K562 (cell line): ENCODE data around the gene PRKAR1B. TPM values are rescaled to one million over a fixed set of nuclear protein-coding genes. Genes with fewer than 3 reads are reported as not detected.
A peak's percentile ranks its signal among the peaks of the same experiment; 100 is the strongest.

Source experiments
- ARHGAP35 ChIP-seq: fragments of 450-650 bp; IDR thresholded peaks from 2 replicates; pipeline ENCODE4 v1.6.1; 2018; ENCODE audit not compliant: partially characterized antibody
- CAMTA2 ChIP-seq: fragments of 250-450 bp; sonication (Bioruptor Pico); conservative IDR thresholded peaks from 2 replicates; pipeline ENCODE4 v1.5.1; 2022
- CBX2 ChIP-seq: fragments of 200-600 bp; sonication (generic); IDR thresholded peaks from one replicate; pipeline ENCODE4 v1.6.1; 2012; ENCODE audit warnings: mild to moderate bottlenecking, low read length, inconsistent platforms; ENCODE audit not compliant: insufficient read depth, poor library complexity, severe bottlenecking
- CC2D1A ChIP-seq: fragments of 450-650 bp; IDR thresholded peaks from 2 replicates; pipeline ENCODE4 v1.6.1; 2017; ENCODE audit warnings: mild to moderate bottlenecking
- FOXA3 ChIP-seq, 2 experiments: fragments of 450-650 bp in 1 of 2; sonication (generic) in 1 of 2; formaldehyde crosslinking; IDR thresholded peaks in 1 of 2; conservative IDR thresholded peaks in 1 of 2; 2 replicates each; pipeline versions ENCODE4 v1.4.0 to v1.8.0; 2020 to 2022; ENCODE audit warnings: mild to moderate bottlenecking in 2 of 2, missing genetic modification reagents in 1 of 2
- MCM2 ChIP-seq: fragments of 450-650 bp; IDR thresholded peaks from 2 replicates; pipeline ENCODE4 v1.6.1; 2017; ENCODE audit warnings: low read depth, mild to moderate bottlenecking
- POLR3A ChIP-seq: IDR thresholded peaks from 2 replicates; pipeline ENCODE4 v1.6.1; 2011; ENCODE audit warnings: borderline replicate concordance, mild to moderate bottlenecking, moderate library complexity; ENCODE audit not compliant: insufficient read length, insufficient read depth; ENCODE audit errors: extremely low read depth
- SETDB1 ChIP-seq: IDR thresholded peaks from one replicate; pipeline ENCODE4 v1.6.1; 2012; ENCODE audit warnings: low read length, control low read depth, inconsistent platforms
- SMC3 ChIP-seq: conservative IDR thresholded peaks from 2 replicates; pipeline ENCODE4 v1.6.1; 2011; ENCODE audit warnings: low read depth, low read length, improper control_type of control experiment; ENCODE audit not compliant: insufficient read depth
- ZFP30 ChIP-seq: fragments of 250-450 bp; sonication (Bioruptor Pico); IDR thresholded peaks from 2 replicates; pipeline ENCODE4 v1.8.0; 2022; ENCODE audit warnings: moderate library complexity, mild to moderate bottlenecking, inconsistent platforms, borderline replicate concordance
- ZNF282 ChIP-seq: sonication (generic); formaldehyde crosslinking; IDR thresholded peaks from 2 replicates; pipeline ENCODE4 v1.8.1; 2023; ENCODE audit warnings: missing genetic modification reagents
- ZNF436 ChIP-seq: fragments of 250-450, 450-650 bp; sonication (Bioruptor Pico); formaldehyde crosslinking; IDR thresholded peaks from 2 replicates; pipeline ENCODE4 v1.7.0; 2020; ENCODE audit warnings: mild to moderate bottlenecking
- ZNF76 ChIP-seq: fragments of 250-450 bp; sonication (Bioruptor Pico); IDR thresholded peaks from 2 replicates; pipeline ENCODE4 v1.4.0; 2020; ENCODE audit warnings: mild to moderate bottlenecking, moderate library complexity, borderline replicate concordance
- polyA plus RNA-seq, 8 experiments: library from polyadenylated mRNA; depleted of rRNA in 4 of 8; stranded (reverse) in 5 of 8; unstranded in 3 of 8; fragments of >200 nt; fragmentation: Nextera tagmentation in 2 of 8; fragmentation: Illumina TruSeq in 1 of 8; extraction: Ambion mirVana in 2 of 8; extraction: Trizol in 1 of 8; gene quantifications; 2 replicates each; pipeline versions ENCODE4 v1.2.1 to v1.2.3, GENCODE V29; 2011 to 2014; ENCODE audit warnings: inconsistent platforms in 1 of 8, missing spikeins in 1 of 8
- total RNA-seq, 7 experiments: library from RNA; depleted of rRNA in 6 of 7; stranded (reverse); fragments of >200 nt in 6 of 7; fragmentation: Illumina TruSeq in 2 of 7; extraction: Trizol in 2 of 7; gene quantifications; 2 replicates each; pipeline versions ENCODE4 v1.2.1 to v1.2.3, GENCODE V29; 2011 to 2021; ENCODE audit warnings: low replicate concordance in 1 of 7
- TF ChIP-seq, protein P1 (sequence below): fragments of 250-450 bp; sonication (Bioruptor Pico); IDR thresholded peaks from 2 replicates; pipeline ENCODE4 v1.8.0; 2021; ENCODE audit warnings: borderline replicate concordance, mild to moderate bottlenecking, moderate library complexity; ENCODE audit not compliant: poor library complexity, severe bottlenecking
- TF ChIP-seq, protein P2 (sequence below): fragments of 200-800 bp; sonication (Bioruptor generic); IDR thresholded peaks from 2 replicates; pipeline ENCODE4 v1.6.1; 2017; ENCODE audit warnings: missing genetic modification characterization, missing compliant biosample characterization
- TF ChIP-seq, protein P3 (sequence below), 3 experiments: fragments of 200-800 bp in 1 of 3; fragments of 250-450 bp in 1 of 3; fragments of 450-650 bp in 1 of 3; sonication (Bioruptor Pico) in 1 of 3; sonication (Bioruptor generic) in 1 of 3; formaldehyde crosslinking in 1 of 3; IDR thresholded peaks; 2 replicates each; pipeline versions ENCODE4 v1.6.1 to v1.8.0; 2016 to 2022; ENCODE audit warnings: mild to moderate bottlenecking in 2 of 3, missing genetic modification characterization in 2 of 3, missing compliant biosample characterization in 1 of 3, moderate library complexity in 1 of 3
- TF ChIP-seq, protein P4 (sequence below): sonication (generic); formaldehyde crosslinking; IDR thresholded peaks from 2 replicates; pipeline ENCODE4 v1.8.0; 2022; ENCODE audit warnings: mild to moderate bottlenecking, missing genetic modification reagents

The PRKAR1B gene
- total and polyA plus RNA-seq, 9 of the 15 experiments (the other 6 are each of a cell fraction or from before 2014, with no cell fraction given), result 0.99 to 30.5 (median 12.7) TPM

DNA sequence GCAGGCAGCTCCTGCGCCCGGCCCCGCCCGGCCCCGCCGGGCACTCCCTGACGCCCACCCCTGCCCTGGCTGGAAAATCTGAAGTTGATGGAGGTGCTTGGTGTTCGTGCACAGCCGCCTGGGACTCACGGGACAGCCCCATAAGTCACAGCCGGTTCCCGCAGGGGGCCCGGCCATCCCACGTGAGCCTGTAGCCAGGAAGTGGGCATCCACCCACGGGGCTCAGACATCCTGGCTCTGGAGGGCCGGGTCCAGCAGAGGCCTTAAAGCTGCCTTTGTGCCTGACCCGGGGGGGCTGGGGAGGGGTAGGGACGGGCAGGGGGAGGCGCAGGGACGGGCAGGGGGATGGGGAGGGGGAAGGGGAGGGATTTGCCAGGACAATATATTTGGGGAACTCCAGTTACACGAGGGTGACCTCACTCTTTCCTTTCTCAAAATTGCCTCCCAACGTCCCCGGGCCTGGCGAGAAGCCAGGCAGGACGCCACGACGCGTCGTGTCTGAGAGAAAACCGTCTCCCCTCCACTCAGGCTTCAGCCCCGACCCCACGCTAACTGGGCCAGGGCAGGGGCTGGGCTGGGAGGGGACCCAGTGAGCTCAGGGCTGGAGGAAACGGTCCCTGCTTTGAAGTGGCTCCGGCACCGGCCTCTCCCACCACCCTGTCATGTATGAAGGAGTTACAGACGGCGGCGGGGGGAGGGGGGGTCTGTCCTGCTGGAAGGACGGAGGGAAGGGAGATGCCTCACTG, 125.3 kb downstream of the PRKAR1B start (continued):
- TF ChIP-seq, protein P1, sequence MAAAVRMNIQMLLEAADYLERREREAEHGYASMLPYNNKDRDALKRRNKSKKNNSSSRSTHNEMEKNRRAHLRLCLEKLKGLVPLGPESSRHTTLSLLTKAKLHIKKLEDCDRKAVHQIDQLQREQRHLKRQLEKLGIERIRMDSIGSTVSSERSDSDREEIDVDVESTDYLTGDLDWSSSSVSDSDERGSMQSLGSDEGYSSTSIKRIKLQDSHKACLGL (CRISPR knock-in tag), result no peak
- TF ChIP-seq ZNF436 (no peak), CAMTA2 (CRISPR knock-in tag) (no peak), CC2D1A (no peak), POLR3A (no peak), MCM2 (no peak), SETDB1 (no peak), ZNF76 (no peak), SMC3 (no peak), ZNF282 (no peak), ZFP30 (no peak), CBX2 (no peak), ARHGAP35 (no peak), FOXA3 (CRISPR knock-in tag; conservative IDR thresholded peaks at IDR 0.05 in 1 of 2, IDR thresholded peaks at IDR 0.05 in 1 of 2) (no peak)
- TF ChIP-seq, protein P2, sequence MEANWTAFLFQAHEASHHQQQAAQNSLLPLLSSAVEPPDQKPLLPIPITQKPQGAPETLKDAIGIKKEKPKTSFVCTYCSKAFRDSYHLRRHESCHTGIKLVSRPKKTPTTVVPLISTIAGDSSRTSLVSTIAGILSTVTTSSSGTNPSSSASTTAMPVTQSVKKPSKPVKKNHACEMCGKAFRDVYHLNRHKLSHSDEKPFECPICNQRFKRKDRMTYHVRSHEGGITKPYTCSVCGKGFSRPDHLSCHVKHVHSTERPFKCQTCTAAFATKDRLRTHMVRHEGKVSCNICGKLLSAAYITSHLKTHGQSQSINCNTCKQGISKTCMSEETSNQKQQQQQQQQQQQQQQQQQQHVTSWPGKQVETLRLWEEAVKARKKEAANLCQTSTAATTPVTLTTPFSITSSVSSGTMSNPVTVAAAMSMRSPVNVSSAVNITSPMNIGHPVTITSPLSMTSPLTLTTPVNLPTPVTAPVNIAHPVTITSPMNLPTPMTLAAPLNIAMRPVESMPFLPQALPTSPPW (CRISPR knock-in tag), result peak; percentile 68
- TF ChIP-seq, protein P3, sequence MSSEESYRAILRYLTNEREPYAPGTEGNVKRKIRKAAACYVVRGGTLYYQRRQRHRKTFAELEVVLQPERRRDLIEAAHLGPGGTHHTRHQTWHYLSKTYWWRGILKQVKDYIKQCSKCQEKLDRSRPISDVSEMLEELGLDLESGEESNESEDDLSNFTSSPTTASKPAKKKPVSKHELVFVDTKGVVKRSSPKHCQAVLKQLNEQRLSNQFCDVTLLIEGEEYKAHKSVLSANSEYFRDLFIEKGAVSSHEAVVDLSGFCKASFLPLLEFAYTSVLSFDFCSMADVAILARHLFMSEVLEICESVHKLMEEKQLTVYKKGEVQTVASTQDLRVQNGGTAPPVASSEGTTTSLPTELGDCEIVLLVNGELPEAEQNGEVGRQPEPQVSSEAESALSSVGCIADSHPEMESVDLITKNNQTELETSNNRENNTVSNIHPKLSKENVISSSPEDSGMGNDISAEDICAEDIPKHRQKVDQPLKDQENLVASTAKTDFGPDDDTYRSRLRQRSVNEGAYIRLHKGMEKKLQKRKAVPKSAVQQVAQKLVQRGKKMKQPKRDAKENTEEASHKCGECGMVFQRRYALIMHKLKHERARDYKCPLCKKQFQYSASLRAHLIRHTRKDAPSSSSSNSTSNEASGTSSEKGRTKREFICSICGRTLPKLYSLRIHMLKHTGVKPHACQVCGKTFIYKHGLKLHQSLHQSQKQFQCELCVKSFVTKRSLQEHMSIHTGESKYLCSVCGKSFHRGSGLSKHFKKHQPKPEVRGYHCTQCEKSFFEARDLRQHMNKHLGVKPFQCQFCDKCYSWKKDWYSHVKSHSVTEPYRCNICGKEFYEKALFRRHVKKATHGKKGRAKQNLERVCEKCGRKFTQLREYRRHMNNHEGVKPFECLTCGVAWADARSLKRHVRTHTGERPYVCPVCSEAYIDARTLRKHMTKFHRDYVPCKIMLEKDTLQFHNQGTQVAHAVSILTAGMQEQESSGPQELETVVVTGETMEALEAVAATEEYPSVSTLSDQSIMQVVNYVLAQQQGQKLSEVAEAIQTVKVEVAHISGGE (CRISPR knock-in tag; IDR thresholded peaks at IDR 0.05), result no peak
- TF ChIP-seq, protein P4, sequence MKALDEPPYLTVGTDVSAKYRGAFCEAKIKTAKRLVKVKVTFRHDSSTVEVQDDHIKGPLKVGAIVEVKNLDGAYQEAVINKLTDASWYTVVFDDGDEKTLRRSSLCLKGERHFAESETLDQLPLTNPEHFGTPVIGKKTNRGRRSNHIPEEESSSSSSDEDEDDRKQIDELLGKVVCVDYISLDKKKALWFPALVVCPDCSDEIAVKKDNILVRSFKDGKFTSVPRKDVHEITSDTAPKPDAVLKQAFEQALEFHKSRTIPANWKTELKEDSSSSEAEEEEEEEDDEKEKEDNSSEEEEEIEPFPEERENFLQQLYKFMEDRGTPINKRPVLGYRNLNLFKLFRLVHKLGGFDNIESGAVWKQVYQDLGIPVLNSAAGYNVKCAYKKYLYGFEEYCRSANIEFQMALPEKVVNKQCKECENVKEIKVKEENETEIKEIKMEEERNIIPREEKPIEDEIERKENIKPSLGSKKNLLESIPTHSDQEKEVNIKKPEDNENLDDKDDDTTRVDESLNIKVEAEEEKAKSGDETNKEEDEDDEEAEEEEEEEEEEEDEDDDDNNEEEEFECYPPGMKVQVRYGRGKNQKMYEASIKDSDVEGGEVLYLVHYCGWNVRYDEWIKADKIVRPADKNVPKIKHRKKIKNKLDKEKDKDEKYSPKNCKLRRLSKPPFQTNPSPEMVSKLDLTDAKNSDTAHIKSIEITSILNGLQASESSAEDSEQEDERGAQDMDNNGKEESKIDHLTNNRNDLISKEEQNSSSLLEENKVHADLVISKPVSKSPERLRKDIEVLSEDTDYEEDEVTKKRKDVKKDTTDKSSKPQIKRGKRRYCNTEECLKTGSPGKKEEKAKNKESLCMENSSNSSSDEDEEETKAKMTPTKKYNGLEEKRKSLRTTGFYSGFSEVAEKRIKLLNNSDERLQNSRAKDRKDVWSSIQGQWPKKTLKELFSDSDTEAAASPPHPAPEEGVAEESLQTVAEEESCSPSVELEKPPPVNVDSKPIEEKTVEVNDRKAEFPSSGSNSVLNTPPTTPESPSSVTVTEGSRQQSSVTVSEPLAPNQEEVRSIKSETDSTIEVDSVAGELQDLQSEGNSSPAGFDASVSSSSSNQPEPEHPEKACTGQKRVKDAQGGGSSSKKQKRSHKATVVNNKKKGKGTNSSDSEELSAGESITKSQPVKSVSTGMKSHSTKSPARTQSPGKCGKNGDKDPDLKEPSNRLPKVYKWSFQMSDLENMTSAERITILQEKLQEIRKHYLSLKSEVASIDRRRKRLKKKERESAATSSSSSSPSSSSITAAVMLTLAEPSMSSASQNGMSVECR (CRISPR knock-in tag), result no peak
